ENCODE measurements around the gene ADNP2.

The ADNP2 gene

DNA sequence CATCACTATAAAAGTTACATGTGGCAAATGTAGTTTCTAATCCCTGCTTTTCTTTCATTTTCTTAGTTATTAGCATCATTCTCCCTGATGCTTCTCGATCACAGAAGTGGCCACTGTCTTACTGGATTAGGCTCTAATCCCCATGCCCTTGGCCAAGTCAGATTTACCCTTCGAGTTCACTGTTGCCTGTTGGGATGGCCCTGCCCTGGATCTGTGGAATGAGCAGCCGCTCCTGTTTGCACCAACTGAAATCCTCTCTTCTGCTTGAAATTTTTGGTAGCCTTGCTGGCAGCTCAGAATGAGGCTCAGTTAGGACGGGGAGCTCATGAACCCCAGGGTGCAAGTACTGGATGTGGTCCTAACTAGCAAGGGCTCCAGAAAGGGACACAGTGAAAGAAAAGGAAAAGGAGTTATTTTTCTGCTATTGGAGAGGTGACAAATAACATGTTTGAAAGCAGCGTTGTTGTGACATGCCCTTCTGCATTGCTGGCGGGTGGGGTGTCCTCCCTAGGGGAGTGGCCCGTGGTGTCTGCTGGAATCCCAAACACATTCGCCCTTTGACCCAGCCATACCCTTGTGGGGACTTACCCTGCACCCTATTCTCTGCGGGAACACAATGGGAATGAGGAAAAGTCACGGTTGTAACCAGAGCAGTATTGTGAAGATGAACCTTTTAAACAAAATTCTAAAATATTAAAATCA is 40.3 kb upstream of the ADNP2 start:
- TF ChIP-seq, protein P1, sequence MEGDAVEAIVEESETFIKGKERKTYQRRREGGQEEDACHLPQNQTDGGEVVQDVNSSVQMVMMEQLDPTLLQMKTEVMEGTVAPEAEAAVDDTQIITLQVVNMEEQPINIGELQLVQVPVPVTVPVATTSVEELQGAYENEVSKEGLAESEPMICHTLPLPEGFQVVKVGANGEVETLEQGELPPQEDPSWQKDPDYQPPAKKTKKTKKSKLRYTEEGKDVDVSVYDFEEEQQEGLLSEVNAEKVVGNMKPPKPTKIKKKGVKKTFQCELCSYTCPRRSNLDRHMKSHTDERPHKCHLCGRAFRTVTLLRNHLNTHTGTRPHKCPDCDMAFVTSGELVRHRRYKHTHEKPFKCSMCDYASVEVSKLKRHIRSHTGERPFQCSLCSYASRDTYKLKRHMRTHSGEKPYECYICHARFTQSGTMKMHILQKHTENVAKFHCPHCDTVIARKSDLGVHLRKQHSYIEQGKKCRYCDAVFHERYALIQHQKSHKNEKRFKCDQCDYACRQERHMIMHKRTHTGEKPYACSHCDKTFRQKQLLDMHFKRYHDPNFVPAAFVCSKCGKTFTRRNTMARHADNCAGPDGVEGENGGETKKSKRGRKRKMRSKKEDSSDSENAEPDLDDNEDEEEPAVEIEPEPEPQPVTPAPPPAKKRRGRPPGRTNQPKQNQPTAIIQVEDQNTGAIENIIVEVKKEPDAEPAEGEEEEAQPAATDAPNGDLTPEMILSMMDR (IDR thresholded peaks at IDR 0.05; ENCODE audit: borderline replicate concordance, control extremely low read depth, extremely low read depth, insufficient read depth, missing control alignments) = no peak
- DNase-seq (ENCODE audit: low spot score) = no peak
- in situ Hi-C loops (cut with MboI; ENCODE audit: low sequenced_read_pairs, unreplicated experiment) = no loop called here

DNA sequence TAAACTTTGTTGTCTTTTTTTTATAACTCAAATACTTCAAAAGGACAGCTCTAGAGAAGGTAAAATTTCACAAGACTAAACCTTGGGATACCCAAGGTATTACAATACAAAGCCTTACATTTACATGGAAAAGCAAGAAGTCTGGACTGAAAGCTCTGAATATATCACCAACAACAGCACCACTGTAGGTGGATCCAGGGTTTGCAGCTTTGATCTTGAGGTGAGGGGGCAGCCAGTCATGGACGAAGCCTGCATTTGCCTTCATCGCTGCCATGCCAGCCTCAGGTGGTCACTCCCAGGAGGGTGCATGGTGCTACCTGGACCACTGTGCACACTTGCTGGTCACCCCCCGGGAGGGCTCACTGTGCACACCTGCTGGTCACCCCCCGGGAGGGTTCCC is 38.2 kb upstream of the ADNP2 start:
- in situ Hi-C loops (cut with MboI; ENCODE audit: low sequenced_read_pairs, unreplicated experiment) = no loop called here
- TF ChIP-seq, protein P1 (IDR thresholded peaks at IDR 0.05; ENCODE audit: borderline replicate concordance, control extremely low read depth, extremely low read depth, insufficient read depth, missing control alignments) = no peak
- DNase-seq (ENCODE audit: low spot score) = no peak

DNA sequence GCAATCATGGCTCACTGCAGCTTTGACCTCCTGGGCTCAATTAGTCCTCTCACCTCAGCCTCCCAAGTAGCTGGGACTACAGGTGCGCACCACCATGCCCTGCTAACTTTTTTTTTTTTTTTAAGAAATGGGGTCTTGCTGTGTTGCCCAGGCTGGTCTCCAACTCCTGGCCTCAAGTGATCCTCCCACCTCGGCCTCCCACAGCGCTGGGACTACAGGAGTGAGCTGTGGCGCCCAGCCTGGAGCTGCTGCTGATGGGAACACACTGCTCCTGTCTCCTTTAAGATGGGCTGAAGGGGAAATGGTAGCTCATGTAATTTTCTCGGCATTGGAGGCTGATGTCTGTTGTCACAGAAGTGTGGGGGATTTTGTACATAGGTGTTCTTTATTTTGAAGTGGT is 34.9 kb upstream of the ADNP2 start:
- in situ Hi-C loops (cut with MboI; ENCODE audit: low sequenced_read_pairs, unreplicated experiment) = no loop called here
- no peak for DNase-seq (ENCODE audit: low spot score)
- TF ChIP-seq, protein P1 (IDR thresholded peaks at IDR 0.05; ENCODE audit: borderline replicate concordance, control extremely low read depth, extremely low read depth, insufficient read depth, missing control alignments) = no peak

DNA sequence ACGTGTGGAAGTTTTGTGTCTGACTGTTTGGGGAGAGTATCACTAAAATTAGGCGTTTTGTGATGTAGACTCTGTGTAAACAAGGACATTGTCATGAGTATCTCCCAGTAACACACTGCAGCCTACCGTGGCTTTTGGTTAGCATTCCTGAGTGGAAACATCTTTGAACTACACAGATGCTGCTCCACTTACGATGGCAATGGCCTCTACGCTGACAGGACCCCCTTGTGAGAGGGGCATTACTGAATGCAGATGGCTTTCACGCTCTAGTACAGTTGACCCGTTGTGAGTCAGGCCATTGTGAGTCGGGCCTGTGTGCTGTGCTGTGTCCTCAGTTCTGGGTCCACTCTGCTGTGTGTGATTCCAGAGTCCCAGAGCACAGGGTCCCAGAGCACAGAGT is 34.4 kb upstream of the ADNP2 start:
- DNase-seq (ENCODE audit: low spot score) = no peak
- TF ChIP-seq, protein P1 (IDR thresholded peaks at IDR 0.05; ENCODE audit: borderline replicate concordance, control extremely low read depth, extremely low read depth, insufficient read depth, missing control alignments) = no peak
- in situ Hi-C loops (cut with MboI; ENCODE audit: low sequenced_read_pairs, unreplicated experiment) = no loop called here

DNA sequence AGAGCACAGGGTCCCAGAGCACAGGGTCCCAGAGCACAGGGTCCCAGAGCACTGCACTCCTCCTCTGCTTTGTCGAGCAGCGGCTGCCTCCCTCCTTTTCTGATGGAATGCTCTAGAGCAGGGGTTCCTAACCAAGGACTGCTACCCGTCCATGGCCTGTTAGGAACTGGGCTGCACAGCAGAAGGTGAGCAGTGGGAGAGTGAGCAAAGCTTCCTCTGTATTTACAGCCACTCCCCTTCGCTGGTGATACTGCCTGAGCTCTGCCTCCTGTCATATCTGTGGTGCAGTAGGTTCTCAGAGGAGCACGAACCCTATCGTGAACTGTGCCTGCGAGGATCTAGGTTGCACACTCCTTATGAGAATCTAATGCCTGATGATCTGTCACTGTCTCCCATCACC is 33.1 kb upstream of the ADNP2 start:
- in situ Hi-C loops (cut with MboI; ENCODE audit: low sequenced_read_pairs, unreplicated experiment) = no loop called here

DNA sequence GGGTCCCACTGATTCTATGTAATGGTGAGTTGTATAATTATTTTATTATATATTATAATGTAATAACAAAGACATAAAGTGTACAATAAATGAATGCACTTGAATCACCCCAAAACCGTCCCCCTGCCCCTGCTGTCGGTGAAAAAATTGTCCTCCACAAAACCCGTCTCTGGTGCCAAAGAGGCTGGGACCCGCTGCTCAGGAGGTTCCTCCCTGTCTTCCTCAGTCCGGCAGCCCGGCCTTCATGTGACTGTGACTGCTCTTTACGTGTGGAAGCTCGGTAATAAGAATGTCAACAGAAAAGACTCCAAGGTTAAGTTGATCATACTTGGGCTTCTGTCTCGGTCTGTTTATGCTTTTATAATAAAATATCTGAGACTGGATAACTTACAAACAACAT is 32.7 kb upstream of the ADNP2 start:
- in situ Hi-C loops (cut with MboI; ENCODE audit: low sequenced_read_pairs, unreplicated experiment) = no loop called here
- no peak for DNase-seq (ENCODE audit: low spot score)
- TF ChIP-seq, protein P1 (IDR thresholded peaks at IDR 0.05; ENCODE audit: borderline replicate concordance, control extremely low read depth, extremely low read depth, insufficient read depth, missing control alignments) = no peak

More for the DNA sequence above, 33.1 kb upstream of the ADNP2 start:
- TF ChIP-seq, protein P1 (IDR thresholded peaks at IDR 0.05; ENCODE audit: borderline replicate concordance, control extremely low read depth, extremely low read depth, insufficient read depth, missing control alignments) = no peak
- no peak for DNase-seq (ENCODE audit: low spot score)
